ENCODE data around the gene ATP2B3.

ATP2B3 gene

GRCh38 chrX:153517423-153517822, at the start of gene ATP2B3:
TSS of gene ATP2B3 (plus strand) at chrX:153517642. CDS start at chrX:153536248, 18,606 bp downstream.
- H3K9me3 ChIP-seq (ENCODE audit: low read length): no peaks in the 10 kb centered on the region
- no peak within 1 kb of the TSS for H2AFZ ChIP-seq (ENCODE audit: low read depth, low read length)
- no peaks in the 10 kb centered on the region for H3K4me1 ChIP-seq (ENCODE audit: insufficient read depth, low read length)
- H3K27me3 ChIP-seq (ENCODE audit: insufficient read depth, low read length): peaks cover 59% of the 10 kb centered on the region
- H3K4me3 ChIP-seq (ENCODE audit: low read length): no peak within 1 kb of the TSS
- H3K36me3 ChIP-seq (ENCODE audit: insufficient read depth, low read length): no peaks in the 10 kb centered on the region

- no peaks in the 10 kb centered on the region for H3K36me3 ChIP-seq (ENCODE audit: insufficient read depth, low read length)
- H3K27me3 ChIP-seq (ENCODE audit: insufficient read depth, low read length): no peaks in the 10 kb centered on the region
- H3K4me1 ChIP-seq (ENCODE audit: insufficient read depth, low read length): no peaks in the 10 kb centered on the region
- no peak overlapping the region for H3K4me3 ChIP-seq (ENCODE audit: low read length)
- no peak overlapping the region for H2AFZ ChIP-seq (ENCODE audit: low read depth, low read length)
- no peaks in the 10 kb centered on the region for H3K9me3 ChIP-seq (ENCODE audit: low read length)
These were observed 49.3 kb upstream of the ATP2B3 start for GRCh38 chrX:153468008-153468580.

- Histone ChIP-seq H3K4me3 (ENCODE audit: low read length) (peak overlapping the region; percentile 82), H2AFZ (ENCODE audit: low read depth, low read length) (peak overlapping the region; percentile 57), H3K36me3 (ENCODE audit: insufficient read depth, low read length) (no peaks in the 10 kb centered on the region), H3K27me3 (ENCODE audit: insufficient read depth, low read length) (no peaks in the 10 kb centered on the region), H3K9me3 (ENCODE audit: low read length) (no peaks in the 10 kb centered on the region), H3K4me1 (ENCODE audit: insufficient read depth, low read length) (no peaks in the 10 kb centered on the region)
These were observed 47.5 kb upstream of the ATP2B3 start for GRCh38 chrX:153469811-153470410.

GRCh38 chrX:153470411-153471363, 46.8 kb upstream of the ATP2B3 start, which contains the start of gene HAUS7:
TSS of gene HAUS7 (minus strand) at chrX:153470576. CDS start at chrX:153470557, 19 bp downstream.
- Histone ChIP-seq H2AFZ (ENCODE audit: low read depth, low read length) (peak within 1 kb of the TSS; percentile 57), H3K27me3 (ENCODE audit: insufficient read depth, low read length) (peaks cover 7% of the 10 kb centered on the region), H3K4me1 (ENCODE audit: insufficient read depth, low read length) (no peaks in the 10 kb centered on the region), H3K36me3 (ENCODE audit: insufficient read depth, low read length) (no peaks in the 10 kb centered on the region), H3K9me3 (ENCODE audit: low read length) (no peaks in the 10 kb centered on the region), H3K4me3 (ENCODE audit: low read length) (peak within 1 kb of the TSS; percentile 82)

- H3K9me3 ChIP-seq (ENCODE audit: low read length): no peaks in the 10 kb centered on the region
- H2AFZ ChIP-seq (ENCODE audit: low read depth, low read length): no peak overlapping the region
These were observed 45.7 kb upstream of the ATP2B3 start for GRCh38 chrX:153471663-153472280.

GRCh38 chrX:153473126-153473525, 44.3 kb upstream of the ATP2B3 start:
- no peaks in the 10 kb centered on the region for H3K36me3 ChIP-seq (ENCODE audit: insufficient read depth, low read length)
- H3K4me3 ChIP-seq (ENCODE audit: low read length): no peak overlapping the region
- H3K4me1 ChIP-seq (ENCODE audit: insufficient read depth, low read length): no peaks in the 10 kb centered on the region
- H3K27me3 ChIP-seq (ENCODE audit: insufficient read depth, low read length): peaks cover 21% of the 10 kb centered on the region
- H3K9me3 ChIP-seq (ENCODE audit: low read length): no peaks in the 10 kb centered on the region
- no peak overlapping the region for H2AFZ ChIP-seq (ENCODE audit: low read depth, low read length)

More at GRCh38 chrX:153471663-153472280, 45.7 kb upstream of the ATP2B3 start:
- Histone ChIP-seq H3K36me3 (ENCODE audit: insufficient read depth, low read length) (no peaks in the 10 kb centered on the region), H3K4me1 (ENCODE audit: insufficient read depth, low read length) (no peaks in the 10 kb centered on the region), H3K27me3 (ENCODE audit: insufficient read depth, low read length) (peaks cover 15% of the 10 kb centered on the region), H3K4me3 (ENCODE audit: low read length) (no peak overlapping the region)

GRCh38 chrX:153474266-153474665, 43.2 kb upstream of the ATP2B3 start:
- no peak overlapping the region for H3K4me3 ChIP-seq (ENCODE audit: low read length)

GRCh38 chrX:153474718-153475117, 42.7 kb upstream of the ATP2B3 start:
- Histone ChIP-seq H3K4me1 (ENCODE audit: insufficient read depth, low read length) (no peaks in the 10 kb centered on the region), H3K4me3 (ENCODE audit: low read length) (no peak overlapping the region), H3K27me3 (ENCODE audit: insufficient read depth, low read length) (peaks cover 30% of the 10 kb centered on the region), H2AFZ (ENCODE audit: low read depth, low read length) (no peak overlapping the region), H3K36me3 (ENCODE audit: insufficient read depth, low read length) (no peaks in the 10 kb centered on the region), H3K9me3 (ENCODE audit: low read length) (no peaks in the 10 kb centered on the region)

More at GRCh38 chrX:153474266-153474665, 43.2 kb upstream of the ATP2B3 start:
- Histone ChIP-seq H3K4me1 (ENCODE audit: insufficient read depth, low read length) (no peaks in the 10 kb centered on the region), H3K9me3 (ENCODE audit: low read length) (no peaks in the 10 kb centered on the region), H2AFZ (ENCODE audit: low read depth, low read length) (no peak overlapping the region), H3K27me3 (ENCODE audit: insufficient read depth, low read length) (peaks cover 27% of the 10 kb centered on the region), H3K36me3 (ENCODE audit: insufficient read depth, low read length) (no peaks in the 10 kb centered on the region)

GRCh38 chrX:153475271-153475670, 42.2 kb upstream of the ATP2B3 start:
- no peaks in the 10 kb centered on the region for H3K36me3 ChIP-seq (ENCODE audit: insufficient read depth, low read length)
- no peak overlapping the region for H2AFZ ChIP-seq (ENCODE audit: low read depth, low read length)
- H3K27me3 ChIP-seq (ENCODE audit: insufficient read depth, low read length): peaks cover 34% of the 10 kb centered on the region
- H3K4me1 ChIP-seq (ENCODE audit: insufficient read depth, low read length): no peaks in the 10 kb centered on the region
- no peak overlapping the region for H3K4me3 ChIP-seq (ENCODE audit: low read length)
- no peaks in the 10 kb centered on the region for H3K9me3 ChIP-seq (ENCODE audit: low read length)

GRCh38 chrX:153475751-153476281, 41.6 kb upstream of the ATP2B3 start:
- H2AFZ ChIP-seq (ENCODE audit: low read depth, low read length): no peak overlapping the region
- no peak overlapping the region for H3K4me3 ChIP-seq (ENCODE audit: low read length)
- H3K9me3 ChIP-seq (ENCODE audit: low read length): no peaks in the 10 kb centered on the region
- H3K36me3 ChIP-seq (ENCODE audit: insufficient read depth, low read length): no peaks in the 10 kb centered on the region
- H3K27me3 ChIP-seq (ENCODE audit: insufficient read depth, low read length): peaks cover 34% of the 10 kb centered on the region
- H3K4me1 ChIP-seq (ENCODE audit: insufficient read depth, low read length): no peaks in the 10 kb centered on the region

GRCh38 chrX:153476666-153477363, 40.6 kb upstream of the ATP2B3 start:
- no peaks in the 10 kb centered on the region for H3K36me3 ChIP-seq (ENCODE audit: insufficient read depth, low read length)
- no peaks in the 10 kb centered on the region for H3K4me1 ChIP-seq (ENCODE audit: insufficient read depth, low read length)
- no peaks in the 10 kb centered on the region for H3K9me3 ChIP-seq (ENCODE audit: low read length)
- H2AFZ ChIP-seq (ENCODE audit: low read depth, low read length): no peak overlapping the region
- H3K27me3 ChIP-seq (ENCODE audit: insufficient read depth, low read length): peaks cover 34% of the 10 kb centered on the region
- no peak overlapping the region for H3K4me3 ChIP-seq (ENCODE audit: low read length)

- no peak overlapping the region for H3K4me3 ChIP-seq (ENCODE audit: low read length)
- H3K27me3 ChIP-seq (ENCODE audit: insufficient read depth, low read length): peaks cover 36% of the 10 kb centered on the region
- no peaks in the 10 kb centered on the region for H3K4me1 ChIP-seq (ENCODE audit: insufficient read depth, low read length)
- no peak overlapping the region for H2AFZ ChIP-seq (ENCODE audit: low read depth, low read length)
- no peaks in the 10 kb centered on the region for H3K36me3 ChIP-seq (ENCODE audit: insufficient read depth, low read length)
- H3K9me3 ChIP-seq (ENCODE audit: low read length): no peaks in the 10 kb centered on the region
These were observed 40.0 kb upstream of the ATP2B3 start for GRCh38 chrX:153477364-153477857.
